ENCODE data around the gene TBPL1. TPM values are rescaled to one million over a fixed set of nuclear protein-coding genes. Genes with fewer than 3 reads are reported as not detected.

Gene TBPL1
- total RNA-seq, 1 experiment from 2014 or later = 42.1 TPM

DNA sequence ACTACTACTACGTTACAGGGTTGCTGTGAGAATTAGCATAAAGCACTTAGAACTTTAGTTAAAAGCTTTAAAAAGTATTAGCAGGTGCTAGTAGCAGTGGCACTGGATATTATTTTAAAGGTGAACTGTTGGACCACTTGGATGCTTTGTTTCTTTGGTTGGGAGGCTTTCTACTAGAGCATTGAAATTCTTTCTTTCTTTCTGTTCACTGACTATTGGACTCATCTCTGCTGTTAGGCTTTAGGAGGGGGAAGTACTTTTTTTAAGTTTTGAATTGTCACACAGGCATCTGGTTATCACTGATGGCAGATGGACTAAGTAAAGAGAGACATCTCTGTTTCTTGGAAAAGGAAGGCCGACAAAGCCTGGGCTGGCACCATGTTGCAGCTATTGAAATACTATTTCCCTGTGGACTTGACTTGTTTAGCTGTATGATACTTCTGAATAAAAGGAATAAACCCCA, 4.8 kb downstream of the TBPL1 start (continued):
- TF ChIP-seq, protein P1, sequence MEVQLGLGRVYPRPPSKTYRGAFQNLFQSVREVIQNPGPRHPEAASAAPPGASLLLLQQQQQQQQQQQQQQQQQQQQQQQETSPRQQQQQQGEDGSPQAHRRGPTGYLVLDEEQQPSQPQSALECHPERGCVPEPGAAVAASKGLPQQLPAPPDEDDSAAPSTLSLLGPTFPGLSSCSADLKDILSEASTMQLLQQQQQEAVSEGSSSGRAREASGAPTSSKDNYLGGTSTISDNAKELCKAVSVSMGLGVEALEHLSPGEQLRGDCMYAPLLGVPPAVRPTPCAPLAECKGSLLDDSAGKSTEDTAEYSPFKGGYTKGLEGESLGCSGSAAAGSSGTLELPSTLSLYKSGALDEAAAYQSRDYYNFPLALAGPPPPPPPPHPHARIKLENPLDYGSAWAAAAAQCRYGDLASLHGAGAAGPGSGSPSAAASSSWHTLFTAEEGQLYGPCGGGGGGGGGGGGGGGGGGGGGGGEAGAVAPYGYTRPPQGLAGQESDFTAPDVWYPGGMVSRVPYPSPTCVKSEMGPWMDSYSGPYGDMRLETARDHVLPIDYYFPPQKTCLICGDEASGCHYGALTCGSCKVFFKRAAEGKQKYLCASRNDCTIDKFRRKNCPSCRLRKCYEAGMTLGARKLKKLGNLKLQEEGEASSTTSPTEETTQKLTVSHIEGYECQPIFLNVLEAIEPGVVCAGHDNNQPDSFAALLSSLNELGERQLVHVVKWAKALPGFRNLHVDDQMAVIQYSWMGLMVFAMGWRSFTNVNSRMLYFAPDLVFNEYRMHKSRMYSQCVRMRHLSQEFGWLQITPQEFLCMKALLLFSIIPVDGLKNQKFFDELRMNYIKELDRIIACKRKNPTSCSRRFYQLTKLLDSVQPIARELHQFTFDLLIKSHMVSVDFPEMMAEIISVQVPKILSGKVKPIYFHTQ (CRISPR knock-in tag; IDR thresholded peaks at IDR 0.05) = no peak
- TF ChIP-seq, protein P2, sequence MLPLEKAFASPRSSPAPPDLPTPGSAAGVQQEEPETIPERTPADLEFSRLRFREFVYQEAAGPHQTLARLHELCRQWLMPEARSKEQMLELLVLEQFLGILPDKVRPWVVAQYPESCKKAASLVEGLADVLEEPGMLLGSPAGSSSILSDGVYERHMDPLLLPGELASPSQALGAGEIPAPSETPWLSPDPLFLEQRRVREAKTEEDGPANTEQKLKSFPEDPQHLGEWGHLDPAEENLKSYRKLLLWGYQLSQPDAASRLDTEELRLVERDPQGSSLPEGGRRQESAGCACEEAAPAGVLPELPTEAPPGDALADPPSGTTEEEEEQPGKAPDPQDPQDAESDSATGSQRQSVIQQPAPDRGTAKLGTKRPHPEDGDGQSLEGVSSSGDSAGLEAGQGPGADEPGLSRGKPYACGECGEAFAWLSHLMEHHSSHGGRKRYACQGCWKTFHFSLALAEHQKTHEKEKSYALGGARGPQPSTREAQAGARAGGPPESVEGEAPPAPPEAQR (CRISPR knock-in tag; IDR thresholded peaks at IDR 0.05) = no peak
- TF ChIP-seq, protein P3, sequence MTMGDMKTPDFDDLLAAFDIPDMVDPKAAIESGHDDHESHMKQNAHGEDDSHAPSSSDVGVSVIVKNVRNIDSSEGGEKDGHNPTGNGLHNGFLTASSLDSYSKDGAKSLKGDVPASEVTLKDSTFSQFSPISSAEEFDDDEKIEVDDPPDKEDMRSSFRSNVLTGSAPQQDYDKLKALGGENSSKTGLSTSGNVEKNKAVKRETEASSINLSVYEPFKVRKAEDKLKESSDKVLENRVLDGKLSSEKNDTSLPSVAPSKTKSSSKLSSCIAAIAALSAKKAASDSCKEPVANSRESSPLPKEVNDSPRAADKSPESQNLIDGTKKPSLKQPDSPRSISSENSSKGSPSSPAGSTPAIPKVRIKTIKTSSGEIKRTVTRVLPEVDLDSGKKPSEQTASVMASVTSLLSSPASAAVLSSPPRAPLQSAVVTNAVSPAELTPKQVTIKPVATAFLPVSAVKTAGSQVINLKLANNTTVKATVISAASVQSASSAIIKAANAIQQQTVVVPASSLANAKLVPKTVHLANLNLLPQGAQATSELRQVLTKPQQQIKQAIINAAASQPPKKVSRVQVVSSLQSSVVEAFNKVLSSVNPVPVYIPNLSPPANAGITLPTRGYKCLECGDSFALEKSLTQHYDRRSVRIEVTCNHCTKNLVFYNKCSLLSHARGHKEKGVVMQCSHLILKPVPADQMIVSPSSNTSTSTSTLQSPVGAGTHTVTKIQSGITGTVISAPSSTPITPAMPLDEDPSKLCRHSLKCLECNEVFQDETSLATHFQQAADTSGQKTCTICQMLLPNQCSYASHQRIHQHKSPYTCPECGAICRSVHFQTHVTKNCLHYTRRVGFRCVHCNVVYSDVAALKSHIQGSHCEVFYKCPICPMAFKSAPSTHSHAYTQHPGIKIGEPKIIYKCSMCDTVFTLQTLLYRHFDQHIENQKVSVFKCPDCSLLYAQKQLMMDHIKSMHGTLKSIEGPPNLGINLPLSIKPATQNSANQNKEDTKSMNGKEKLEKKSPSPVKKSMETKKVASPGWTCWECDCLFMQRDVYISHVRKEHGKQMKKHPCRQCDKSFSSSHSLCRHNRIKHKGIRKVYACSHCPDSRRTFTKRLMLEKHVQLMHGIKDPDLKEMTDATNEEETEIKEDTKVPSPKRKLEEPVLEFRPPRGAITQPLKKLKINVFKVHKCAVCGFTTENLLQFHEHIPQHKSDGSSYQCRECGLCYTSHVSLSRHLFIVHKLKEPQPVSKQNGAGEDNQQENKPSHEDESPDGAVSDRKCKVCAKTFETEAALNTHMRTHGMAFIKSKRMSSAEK (CRISPR knock-in tag; IDR thresholded peaks at IDR 0.05; ENCODE audit: borderline replicate concordance) = no peak
- TF ChIP-seq ZNF671 (CRISPR knock-in tag; IDR thresholded peaks at IDR 0.05) = no peak
- no peak for TF ChIP-seq ZNF232 (CRISPR knock-in tag; IDR thresholded peaks at IDR 0.05)
- no peak for TF ChIP-seq ELF4 (CRISPR knock-in tag; IDR thresholded peaks at IDR 0.05; ENCODE audit: low read depth)
- TF ChIP-seq, protein P4, sequence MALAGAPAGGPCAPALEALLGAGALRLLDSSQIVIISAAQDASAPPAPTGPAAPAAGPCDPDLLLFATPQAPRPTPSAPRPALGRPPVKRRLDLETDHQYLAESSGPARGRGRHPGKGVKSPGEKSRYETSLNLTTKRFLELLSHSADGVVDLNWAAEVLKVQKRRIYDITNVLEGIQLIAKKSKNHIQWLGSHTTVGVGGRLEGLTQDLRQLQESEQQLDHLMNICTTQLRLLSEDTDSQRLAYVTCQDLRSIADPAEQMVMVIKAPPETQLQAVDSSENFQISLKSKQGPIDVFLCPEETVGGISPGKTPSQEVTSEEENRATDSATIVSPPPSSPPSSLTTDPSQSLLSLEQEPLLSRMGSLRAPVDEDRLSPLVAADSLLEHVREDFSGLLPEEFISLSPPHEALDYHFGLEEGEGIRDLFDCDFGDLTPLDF (CRISPR knock-in tag; IDR thresholded peaks at IDR 0.05) = no peak
- TF ChIP-seq, protein P5, sequence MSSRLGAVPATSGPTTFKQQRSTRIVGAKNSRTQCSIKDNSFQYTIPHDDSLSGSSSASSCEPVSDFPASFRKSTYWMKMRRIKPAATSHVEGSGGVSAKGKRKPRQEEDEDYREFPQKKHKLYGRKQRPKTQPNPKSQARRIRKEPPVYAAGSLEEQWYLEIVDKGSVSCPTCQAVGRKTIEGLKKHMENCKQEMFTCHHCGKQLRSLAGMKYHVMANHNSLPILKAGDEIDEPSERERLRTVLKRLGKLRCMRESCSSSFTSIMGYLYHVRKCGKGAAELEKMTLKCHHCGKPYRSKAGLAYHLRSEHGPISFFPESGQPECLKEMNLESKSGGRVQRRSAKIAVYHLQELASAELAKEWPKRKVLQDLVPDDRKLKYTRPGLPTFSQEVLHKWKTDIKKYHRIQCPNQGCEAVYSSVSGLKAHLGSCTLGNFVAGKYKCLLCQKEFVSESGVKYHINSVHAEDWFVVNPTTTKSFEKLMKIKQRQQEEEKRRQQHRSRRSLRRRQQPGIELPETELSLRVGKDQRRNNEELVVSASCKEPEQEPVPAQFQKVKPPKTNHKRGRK (CRISPR knock-in tag; IDR thresholded peaks at IDR 0.05; ENCODE audit: borderline replicate concordance) = no peak
- TF ChIP-seq CBFB (CRISPR knock-in tag; IDR thresholded peaks at IDR 0.05; ENCODE audit: low read depth) = no peak
- TF ChIP-seq, protein P6, sequence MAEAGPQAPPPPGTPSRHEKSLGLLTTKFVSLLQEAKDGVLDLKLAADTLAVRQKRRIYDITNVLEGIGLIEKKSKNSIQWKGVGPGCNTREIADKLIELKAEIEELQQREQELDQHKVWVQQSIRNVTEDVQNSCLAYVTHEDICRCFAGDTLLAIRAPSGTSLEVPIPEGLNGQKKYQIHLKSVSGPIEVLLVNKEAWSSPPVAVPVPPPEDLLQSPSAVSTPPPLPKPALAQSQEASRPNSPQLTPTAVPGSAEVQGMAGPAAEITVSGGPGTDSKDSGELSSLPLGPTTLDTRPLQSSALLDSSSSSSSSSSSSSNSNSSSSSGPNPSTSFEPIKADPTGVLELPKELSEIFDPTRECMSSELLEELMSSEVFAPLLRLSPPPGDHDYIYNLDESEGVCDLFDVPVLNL (CRISPR knock-in tag; IDR thresholded peaks at IDR 0.05; ENCODE audit: borderline replicate concordance, low read depth) = no peak

DNA sequence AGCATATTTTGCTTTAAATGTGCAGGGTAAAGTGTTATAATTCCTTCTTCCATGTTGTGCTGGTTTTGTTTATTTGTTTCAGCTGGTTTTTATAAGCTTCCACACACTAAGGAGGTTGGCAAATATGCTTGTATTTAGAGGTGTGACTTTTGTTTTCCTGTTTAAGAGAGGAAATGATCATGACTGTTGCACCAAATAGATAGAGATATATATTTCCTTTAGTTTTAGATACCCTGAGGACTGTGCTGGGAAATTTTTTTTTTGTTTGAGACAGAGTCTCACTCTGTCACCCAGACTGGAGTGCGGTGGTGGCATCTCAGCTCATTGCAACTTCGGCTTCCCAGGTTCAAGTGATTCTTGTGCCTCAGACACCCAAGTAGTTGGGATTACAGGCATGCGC, 5.8 kb downstream of the TBPL1 start:
- Mint-ChIP-seq H3K9me3 (no peaks in the 10 kb centered on the region), H3K36me3 (no peaks in the 10 kb centered on the region), H3K27me3 (ENCODE audit: low read depth) (no peaks in the 10 kb centered on the region), H3K4me1 (peaks cover 39% of the 10 kb centered on the region), H3K27ac (no peak overlapping the region), H3K4me3 (no peak overlapping the region)
- CTCF ChIA-PET = interaction anchor here (1.0 to 1.5 kb wide), 3 partner anchors 15 to 42 kb away, joined by 4 to 7 read pairs (median 4); no protein-coding TSS in a partner anchor
- POLR2A ChIA-PET = no interaction called here
- no peak for DNase-seq (ENCODE audit: low spot score)
- ATAC-seq = no peak
- no peak for TF ChIP-seq ZNF416 (CRISPR knock-in tag; IDR thresholded peaks at IDR 0.05)
- no peak for TF ChIP-seq ZNF232 (CRISPR knock-in tag; IDR thresholded peaks at IDR 0.05)
- no peak for TF ChIP-seq FOXJ3 (CRISPR knock-in tag; IDR thresholded peaks at IDR 0.05; ENCODE audit: borderline replicate concordance)
- TF ChIP-seq IRF2 (CRISPR knock-in tag; IDR thresholded peaks at IDR 0.05; ENCODE audit: borderline replicate concordance, low read depth) = no peak
- TF ChIP-seq, protein P7, sequence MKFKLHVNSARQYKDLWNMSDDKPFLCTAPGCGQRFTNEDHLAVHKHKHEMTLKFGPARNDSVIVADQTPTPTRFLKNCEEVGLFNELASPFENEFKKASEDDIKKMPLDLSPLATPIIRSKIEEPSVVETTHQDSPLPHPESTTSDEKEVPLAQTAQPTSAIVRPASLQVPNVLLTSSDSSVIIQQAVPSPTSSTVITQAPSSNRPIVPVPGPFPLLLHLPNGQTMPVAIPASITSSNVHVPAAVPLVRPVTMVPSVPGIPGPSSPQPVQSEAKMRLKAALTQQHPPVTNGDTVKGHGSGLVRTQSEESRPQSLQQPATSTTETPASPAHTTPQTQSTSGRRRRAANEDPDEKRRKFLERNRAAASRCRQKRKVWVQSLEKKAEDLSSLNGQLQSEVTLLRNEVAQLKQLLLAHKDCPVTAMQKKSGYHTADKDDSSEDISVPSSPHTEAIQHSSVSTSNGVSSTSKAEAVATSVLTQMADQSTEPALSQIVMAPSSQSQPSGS (CRISPR knock-in tag; IDR thresholded peaks at IDR 0.05; ENCODE audit: borderline replicate concordance, low read depth) = no peak
- TF ChIP-seq NR2C2 (CRISPR knock-in tag; IDR thresholded peaks at IDR 0.05) = no peak
- no peak for TF ChIP-seq OVOL2 (CRISPR knock-in tag; IDR thresholded peaks at IDR 0.05; ENCODE audit: borderline replicate concordance)
- TF ChIP-seq, protein P8, sequence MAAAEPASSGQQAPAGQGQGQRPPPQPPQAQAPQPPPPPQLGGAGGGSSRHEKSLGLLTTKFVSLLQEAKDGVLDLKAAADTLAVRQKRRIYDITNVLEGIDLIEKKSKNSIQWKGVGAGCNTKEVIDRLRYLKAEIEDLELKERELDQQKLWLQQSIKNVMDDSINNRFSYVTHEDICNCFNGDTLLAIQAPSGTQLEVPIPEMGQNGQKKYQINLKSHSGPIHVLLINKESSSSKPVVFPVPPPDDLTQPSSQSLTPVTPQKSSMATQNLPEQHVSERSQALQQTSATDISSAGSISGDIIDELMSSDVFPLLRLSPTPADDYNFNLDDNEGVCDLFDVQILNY (CRISPR knock-in tag; IDR thresholded peaks at IDR 0.05) = no peak
- no peak for TF ChIP-seq ZNF138 (CRISPR knock-in tag; conservative IDR thresholded peaks at IDR 0.05)
- no peak for TF ChIP-seq TP53 (CRISPR knock-in tag; IDR thresholded peaks at IDR 0.05)
- TF ChIP-seq ZNF121 (CRISPR knock-in tag; IDR thresholded peaks at IDR 0.05) = no peak
- no peak for TF ChIP-seq FOXK1 (CRISPR knock-in tag; IDR thresholded peaks at IDR 0.05)
- no peak for TF ChIP-seq ZNF423 (CRISPR knock-in tag; IDR thresholded peaks at IDR 0.05)
